Measurements from ENCODE around the gene TAF8.

TAF8 gene

DNA sequence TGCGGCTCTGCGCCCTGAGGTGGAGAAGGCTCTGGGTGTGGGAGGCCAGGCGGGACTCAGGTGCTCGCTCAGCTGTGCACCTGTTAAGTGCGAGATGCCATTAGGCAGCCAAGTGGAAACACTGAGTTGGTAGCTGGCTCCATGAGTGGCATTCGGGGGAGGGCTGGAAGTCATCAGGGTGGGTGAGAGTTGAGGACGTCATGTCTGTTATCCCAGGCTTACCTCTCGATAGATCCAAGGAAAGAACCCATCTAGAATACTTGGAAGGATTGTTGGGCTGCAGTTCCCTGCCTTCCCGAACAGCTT, 41.3 kb downstream of the TAF8 start:
- Histone ChIP-seq H3K27me3 (ENCODE audit: insufficient read depth, poor library complexity, severe bottlenecking) (no peaks in the 10 kb centered on the region), H3K4me3 (replicated peaks; ENCODE audit: insufficient read depth, low read length) (no peak overlapping the region), H3K27ac (replicated peaks) (no peak overlapping the region)
- TF ChIP-seq GABPA (IDR thresholded peaks at IDR 0.05; ENCODE audit: low read depth) (no peak), POLR2AphosphoS5 (IDR thresholded peaks at IDR 0.05; ENCODE audit: low read depth) (no peak), SPI1 (IDR thresholded peaks at IDR 0.05; ENCODE audit: borderline replicate concordance, low read depth) (no peak)
- TF ChIP-seq, protein P1, sequence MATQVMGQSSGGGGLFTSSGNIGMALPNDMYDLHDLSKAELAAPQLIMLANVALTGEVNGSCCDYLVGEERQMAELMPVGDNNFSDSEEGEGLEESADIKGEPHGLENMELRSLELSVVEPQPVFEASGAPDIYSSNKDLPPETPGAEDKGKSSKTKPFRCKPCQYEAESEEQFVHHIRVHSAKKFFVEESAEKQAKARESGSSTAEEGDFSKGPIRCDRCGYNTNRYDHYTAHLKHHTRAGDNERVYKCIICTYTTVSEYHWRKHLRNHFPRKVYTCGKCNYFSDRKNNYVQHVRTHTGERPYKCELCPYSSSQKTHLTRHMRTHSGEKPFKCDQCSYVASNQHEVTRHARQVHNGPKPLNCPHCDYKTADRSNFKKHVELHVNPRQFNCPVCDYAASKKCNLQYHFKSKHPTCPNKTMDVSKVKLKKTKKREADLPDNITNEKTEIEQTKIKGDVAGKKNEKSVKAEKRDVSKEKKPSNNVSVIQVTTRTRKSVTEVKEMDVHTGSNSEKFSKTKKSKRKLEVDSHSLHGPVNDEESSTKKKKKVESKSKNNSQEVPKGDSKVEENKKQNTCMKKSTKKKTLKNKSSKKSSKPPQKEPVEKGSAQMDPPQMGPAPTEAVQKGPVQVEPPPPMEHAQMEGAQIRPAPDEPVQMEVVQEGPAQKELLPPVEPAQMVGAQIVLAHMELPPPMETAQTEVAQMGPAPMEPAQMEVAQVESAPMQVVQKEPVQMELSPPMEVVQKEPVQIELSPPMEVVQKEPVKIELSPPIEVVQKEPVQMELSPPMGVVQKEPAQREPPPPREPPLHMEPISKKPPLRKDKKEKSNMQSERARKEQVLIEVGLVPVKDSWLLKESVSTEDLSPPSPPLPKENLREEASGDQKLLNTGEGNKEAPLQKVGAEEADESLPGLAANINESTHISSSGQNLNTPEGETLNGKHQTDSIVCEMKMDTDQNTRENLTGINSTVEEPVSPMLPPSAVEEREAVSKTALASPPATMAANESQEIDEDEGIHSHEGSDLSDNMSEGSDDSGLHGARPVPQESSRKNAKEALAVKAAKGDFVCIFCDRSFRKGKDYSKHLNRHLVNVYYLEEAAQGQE (IDR thresholded peaks at IDR 0.05; ENCODE audit: insufficient replicate concordance, low read depth): no peak
- TF ChIP-seq, protein P2, sequence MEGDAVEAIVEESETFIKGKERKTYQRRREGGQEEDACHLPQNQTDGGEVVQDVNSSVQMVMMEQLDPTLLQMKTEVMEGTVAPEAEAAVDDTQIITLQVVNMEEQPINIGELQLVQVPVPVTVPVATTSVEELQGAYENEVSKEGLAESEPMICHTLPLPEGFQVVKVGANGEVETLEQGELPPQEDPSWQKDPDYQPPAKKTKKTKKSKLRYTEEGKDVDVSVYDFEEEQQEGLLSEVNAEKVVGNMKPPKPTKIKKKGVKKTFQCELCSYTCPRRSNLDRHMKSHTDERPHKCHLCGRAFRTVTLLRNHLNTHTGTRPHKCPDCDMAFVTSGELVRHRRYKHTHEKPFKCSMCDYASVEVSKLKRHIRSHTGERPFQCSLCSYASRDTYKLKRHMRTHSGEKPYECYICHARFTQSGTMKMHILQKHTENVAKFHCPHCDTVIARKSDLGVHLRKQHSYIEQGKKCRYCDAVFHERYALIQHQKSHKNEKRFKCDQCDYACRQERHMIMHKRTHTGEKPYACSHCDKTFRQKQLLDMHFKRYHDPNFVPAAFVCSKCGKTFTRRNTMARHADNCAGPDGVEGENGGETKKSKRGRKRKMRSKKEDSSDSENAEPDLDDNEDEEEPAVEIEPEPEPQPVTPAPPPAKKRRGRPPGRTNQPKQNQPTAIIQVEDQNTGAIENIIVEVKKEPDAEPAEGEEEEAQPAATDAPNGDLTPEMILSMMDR (IDR thresholded peaks at IDR 0.05; ENCODE audit: insufficient read depth, low read length): no peak
- DNase-seq (ENCODE audit: low read depth in 1 of 2, low spot score in 1 of 2): no peak

DNA sequence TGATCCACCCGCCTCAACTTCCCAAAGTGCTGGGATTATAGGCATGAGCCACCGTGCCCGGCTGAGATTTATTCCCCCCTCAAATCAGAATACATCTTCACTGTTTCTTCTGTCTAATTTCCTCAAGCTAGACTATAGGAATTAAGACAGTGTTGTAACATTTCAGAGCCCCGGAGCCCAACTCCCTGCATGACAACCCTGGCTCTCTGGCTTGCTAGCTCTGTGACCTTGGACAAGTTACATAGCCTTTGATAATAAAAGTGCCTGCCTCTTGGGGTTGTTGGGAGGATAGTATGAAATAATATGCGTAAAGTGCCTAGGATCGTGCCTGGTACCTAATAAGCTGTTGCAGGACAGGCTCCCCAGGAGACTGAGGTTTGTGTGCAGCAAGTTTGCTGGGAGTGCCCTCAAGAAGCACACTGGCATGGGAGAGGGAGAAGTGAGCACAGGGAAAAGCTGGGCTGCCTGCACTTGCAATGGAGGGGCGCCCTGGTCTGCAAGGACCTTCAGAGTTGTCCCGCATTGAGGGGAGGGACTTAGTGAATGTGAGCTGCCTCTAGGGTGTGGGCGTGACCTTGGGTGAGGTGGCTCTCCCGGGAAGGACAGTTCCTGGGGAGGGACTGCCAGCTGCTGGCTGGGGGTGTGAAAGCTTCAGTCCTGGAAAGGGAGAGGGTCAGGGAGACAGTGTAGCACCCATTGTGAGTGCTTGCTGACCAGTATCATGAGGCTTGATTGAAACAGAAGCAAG, 43.4 kb downstream of the TAF8 start:
- TF ChIP-seq, protein P2 (IDR thresholded peaks at IDR 0.05; ENCODE audit: insufficient read depth, low read length): no peak
- TF ChIP-seq POLR2AphosphoS5 (IDR thresholded peaks at IDR 0.05; ENCODE audit: low read depth): no peak
- TF ChIP-seq, protein P1 (IDR thresholded peaks at IDR 0.05; ENCODE audit: insufficient replicate concordance, low read depth): no peak
- H3K27me3 ChIP-seq (ENCODE audit: insufficient read depth, poor library complexity, severe bottlenecking): no peaks in the 10 kb centered on the region
- H3K27ac ChIP-seq (replicated peaks): no peak overlapping the region
- no peak for DNase-seq (ENCODE audit: low read depth in 1 of 2, low spot score in 1 of 2)
- no peak overlapping the region for H3K4me3 ChIP-seq (replicated peaks; ENCODE audit: insufficient read depth, low read length)

DNA sequence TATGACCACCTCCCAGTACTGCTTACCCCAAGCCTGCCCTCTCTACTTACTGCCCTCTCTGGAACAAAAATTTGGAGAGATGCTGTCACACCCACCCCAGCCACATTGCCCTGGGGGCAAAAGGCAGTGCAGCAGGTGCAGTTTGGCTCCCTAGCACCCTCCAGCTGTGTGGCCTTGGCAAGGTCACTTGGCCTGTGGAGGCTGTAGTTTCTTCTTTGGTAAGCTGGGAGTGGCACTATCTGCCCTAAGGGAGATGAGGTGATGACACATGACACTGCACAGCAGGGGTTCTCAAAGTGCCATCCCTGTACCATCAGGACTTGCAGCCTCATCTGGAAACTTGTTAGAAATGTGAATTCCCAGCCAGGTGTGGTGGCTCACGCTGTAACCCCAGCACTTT, 44.8 kb downstream of the TAF8 start:
- no peaks in the 10 kb centered on the region for H3K27me3 ChIP-seq (ENCODE audit: insufficient read depth, poor library complexity, severe bottlenecking)
- TF ChIP-seq, protein P2 (IDR thresholded peaks at IDR 0.05; ENCODE audit: insufficient read depth, low read length): no peak
- TF ChIP-seq, protein P1 (IDR thresholded peaks at IDR 0.05; ENCODE audit: insufficient replicate concordance, low read depth): no peak
- TF ChIP-seq GABPA (IDR thresholded peaks at IDR 0.05; ENCODE audit: low read depth) (no peak), SPI1 (IDR thresholded peaks at IDR 0.05; ENCODE audit: borderline replicate concordance, low read depth) (no peak), POLR2AphosphoS5 (IDR thresholded peaks at IDR 0.05; ENCODE audit: low read depth) (no peak)
- DNase-seq (ENCODE audit: low read depth in 1 of 2, low spot score in 1 of 2): no peak
- H3K27ac ChIP-seq (replicated peaks): no peak overlapping the region
- H3K4me3 ChIP-seq (replicated peaks; ENCODE audit: insufficient read depth, low read length): no peak overlapping the region
